Osteocyte (in vitro differentiated cells): ENCODE data around the gene CLIC1. TPM values are rescaled to one million over a fixed set of nuclear protein-coding genes. Genes with fewer than 3 reads are reported as not detected.
A peak's percentile ranks its signal among the peaks of the same experiment; 100 is the strongest.

Source experiments
- DNase-seq: peaks from one replicate; pipeline ENCODE4 v3.0.0; 2021; ENCODE audit warnings: mixed read lengths; ENCODE audit not compliant: unreplicated experiment; ENCODE audit errors: extremely low spot score
- H3K27ac Mint-ChIP-seq: one replicate; pipeline ENCODE4 v1.8.0; 2021; ENCODE audit warnings: mild to moderate bottlenecking, mixed read lengths; ENCODE audit not compliant: unreplicated experiment
- H3K27me3 Mint-ChIP-seq: one replicate; pipeline ENCODE4 v1.8.0; 2021; ENCODE audit warnings: mixed read lengths; ENCODE audit not compliant: unreplicated experiment
- H3K36me3 Mint-ChIP-seq: one replicate; pipeline ENCODE4 v1.8.0; 2021; ENCODE audit warnings: mixed read lengths; ENCODE audit not compliant: unreplicated experiment
- H3K4me1 Mint-ChIP-seq: one replicate; pipeline ENCODE4 v1.8.0; 2021; ENCODE audit warnings: mixed read lengths; ENCODE audit not compliant: unreplicated experiment
- H3K4me3 Mint-ChIP-seq: one replicate; pipeline ENCODE4 v1.8.0; 2021; ENCODE audit warnings: mild to moderate bottlenecking, moderate library complexity, mixed read lengths; ENCODE audit not compliant: unreplicated experiment
- H3K9me3 Mint-ChIP-seq: one replicate; pipeline ENCODE4 v1.8.0; 2021; ENCODE audit warnings: mixed read lengths; ENCODE audit not compliant: unreplicated experiment
- CTCF ChIP-seq: fragments of 200-600 bp; sonication (generic); IDR thresholded peaks from 2 replicates; pipeline ENCODE4 v1.5.0; 2021; ENCODE audit warnings: antibody characterized with exemption, mild to moderate bottlenecking, moderate library complexity
- total RNA-seq: library from RNA; stranded (reverse); gene quantifications from 2 replicates; pipeline ENCODE4 v1.2.1, GENCODE V29; 2021

Gene CLIC1
- total RNA-seq, 1 donor from 2014 or later: 230 TPM

- peaks cover 7% of the 10 kb centered on the region for H3K36me3 Mint-ChIP-seq
- no peaks in the 10 kb centered on the region for H3K27me3 Mint-ChIP-seq
- no peaks in the 10 kb centered on the region for H3K9me3 Mint-ChIP-seq
- peaks cover 52% of the 10 kb centered on the region for H3K4me1 Mint-ChIP-seq
- H3K27ac Mint-ChIP-seq: peak overlapping the region; percentile 96
- DNase-seq: no peak
- TF ChIP-seq CTCF: peak; percentile 35
- peak overlapping the region; percentile 46 for H3K4me3 Mint-ChIP-seq
These were observed 2.0 kb upstream of the CLIC1 start for GRCh38 chr6:31737991-31738979.

DNA sequence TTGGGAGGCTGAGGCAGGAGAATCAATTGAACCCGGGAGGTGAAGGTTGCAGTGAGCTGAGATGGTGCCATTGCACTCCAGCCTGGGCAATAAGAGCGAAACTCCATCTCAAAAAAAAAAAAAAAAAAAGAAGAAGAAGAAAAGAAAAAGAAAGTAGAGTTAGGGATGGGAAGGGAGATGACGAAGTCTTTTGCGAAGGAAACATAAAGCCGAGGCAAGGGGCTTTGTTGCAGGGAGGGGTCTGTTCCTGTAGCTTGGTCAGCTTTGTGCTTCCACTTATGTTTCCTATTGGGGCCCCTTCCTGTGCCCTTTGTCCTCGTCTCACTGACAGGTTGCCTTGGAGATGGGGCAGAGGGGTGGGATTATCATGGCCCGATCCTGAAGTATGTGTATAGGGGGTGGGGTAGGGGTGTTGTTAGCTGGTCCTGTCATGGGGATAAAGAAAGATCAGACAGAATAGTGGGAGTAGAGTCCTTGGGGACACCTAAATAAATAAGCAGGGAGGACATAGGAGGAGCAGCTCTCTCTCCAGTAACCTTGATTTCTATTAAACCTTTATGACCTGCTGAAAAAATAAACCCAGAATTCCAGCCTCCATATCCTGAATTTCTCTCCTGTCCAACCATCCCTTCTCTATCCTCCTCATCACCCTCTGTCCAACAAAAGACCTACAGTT is 1.1 kb upstream of the CLIC1 start:
- DNase-seq: no peak
- peaks cover 56% of the 10 kb centered on the region for H3K4me1 Mint-ChIP-seq
- peak overlapping the region; percentile 46 for H3K4me3 Mint-ChIP-seq
- H3K27ac Mint-ChIP-seq: peak overlapping the region; percentile 96
- TF ChIP-seq CTCF: no peak
- no peaks in the 10 kb centered on the region for H3K27me3 Mint-ChIP-seq
- H3K9me3 Mint-ChIP-seq: no peaks in the 10 kb centered on the region
- peaks cover 9% of the 10 kb centered on the region for H3K36me3 Mint-ChIP-seq

GRCh38 chr6:31736768-31737314 is 511 bp upstream of the CLIC1 start:
- Mint-ChIP-seq H3K4me1 (peaks cover 58% of the 10 kb centered on the region), H3K9me3 (no peaks in the 10 kb centered on the region)

GRCh38 chr6:31734821-31735406 is 1.4 kb downstream of the CLIC1 start:
- peak overlapping the region; percentile 96 for H3K27ac Mint-ChIP-seq

More at GRCh38 chr6:31736768-31737314, 511 bp upstream of the CLIC1 start:
- Mint-ChIP-seq H3K27me3 (no peaks in the 10 kb centered on the region), H3K27ac (peak overlapping the region; percentile 96), H3K36me3 (peaks cover 14% of the 10 kb centered on the region), H3K4me3 (peak overlapping the region; percentile 99)
- no peak for DNase-seq
- TF ChIP-seq CTCF: no peak

More at GRCh38 chr6:31734821-31735406, 1.4 kb downstream of the CLIC1 start:
- peaks cover 61% of the 10 kb centered on the region for H3K4me1 Mint-ChIP-seq
- peak overlapping the region; percentile 99 for H3K4me3 Mint-ChIP-seq
- peaks cover 21% of the 10 kb centered on the region for H3K36me3 Mint-ChIP-seq
- no peak for DNase-seq
- H3K9me3 Mint-ChIP-seq: no peaks in the 10 kb centered on the region
- H3K27me3 Mint-ChIP-seq: no peaks in the 10 kb centered on the region
- no peak for TF ChIP-seq CTCF
